Fibroblast of pulmonary artery (primary cell): ENCODE measurements around the gene C1orf122.

ENCODE experiments used
- DNase-seq: peaks from one replicate; pipeline ENCODE4 v3.0.0-alpha.2; 2010; ENCODE audit warnings: low read depth
- H3K4me3 ChIP-seq: replicated peaks from 2 replicates; pipeline ENCODE4 v1.5.1; 2011; ENCODE audit warnings: low read depth, mild to moderate bottlenecking, control low read depth, low read length, moderate library complexity
- CTCF ChIP-seq: IDR thresholded peaks from 2 replicates; pipeline ENCODE4 v1.5.1; 2011; ENCODE audit warnings: mild to moderate bottlenecking, control low read depth, low read length, inconsistent platforms; ENCODE audit errors: missing control alignments

Gene C1orf122

GRCh38 chr1:37831109-37831508 is 23.5 kb downstream of the C1orf122 start:
- no peak overlapping the region for H3K4me3 ChIP-seq
- DNase-seq, result no peak
- no peak for TF ChIP-seq CTCF

GRCh38 chr1:37831809-37832208 is 24.2 kb downstream of the C1orf122 start:
- no peak overlapping the region for H3K4me3 ChIP-seq
- no peak for DNase-seq
- no peak for TF ChIP-seq CTCF

GRCh38 chr1:37836788-37837187 is 29.2 kb downstream of the C1orf122 start:
- no peak for TF ChIP-seq CTCF
- DNase-seq, result no peak
- no peak overlapping the region for H3K4me3 ChIP-seq

- no peak for TF ChIP-seq CTCF
- H3K4me3 ChIP-seq, result no peak overlapping the region
- no peak for DNase-seq
Observed at GRCh38 chr1:37839676-37840075, 32.1 kb downstream of the C1orf122 start.

GRCh38 chr1:37840711-37841110 is 33.1 kb downstream of the C1orf122 start:
- no peak overlapping the region for H3K4me3 ChIP-seq
- DNase-seq, result peak; percentile 19
- no peak for TF ChIP-seq CTCF

GRCh38 chr1:37841652-37842051 is 34.1 kb downstream of the C1orf122 start:
- H3K4me3 ChIP-seq, result no peak overlapping the region
- no peak for TF ChIP-seq CTCF
- no peak for DNase-seq

- TF ChIP-seq CTCF, result no peak
- DNase-seq, result no peak
Observed at GRCh38 chr1:37844536-37844935, 36.9 kb downstream of the C1orf122 start.

More at GRCh38 chr1:37844536-37844935, 36.9 kb downstream of the C1orf122 start:
- H3K4me3 ChIP-seq, result no peak overlapping the region
